ENCODE data around the gene TPRN. TPM values are rescaled to one million over a fixed set of nuclear protein-coding genes. Genes with fewer than 3 reads are reported as not detected.

Gene TPRN
- total RNA-seq, 1 experiment from 2014 or later: 24.9 TPM

DNA sequence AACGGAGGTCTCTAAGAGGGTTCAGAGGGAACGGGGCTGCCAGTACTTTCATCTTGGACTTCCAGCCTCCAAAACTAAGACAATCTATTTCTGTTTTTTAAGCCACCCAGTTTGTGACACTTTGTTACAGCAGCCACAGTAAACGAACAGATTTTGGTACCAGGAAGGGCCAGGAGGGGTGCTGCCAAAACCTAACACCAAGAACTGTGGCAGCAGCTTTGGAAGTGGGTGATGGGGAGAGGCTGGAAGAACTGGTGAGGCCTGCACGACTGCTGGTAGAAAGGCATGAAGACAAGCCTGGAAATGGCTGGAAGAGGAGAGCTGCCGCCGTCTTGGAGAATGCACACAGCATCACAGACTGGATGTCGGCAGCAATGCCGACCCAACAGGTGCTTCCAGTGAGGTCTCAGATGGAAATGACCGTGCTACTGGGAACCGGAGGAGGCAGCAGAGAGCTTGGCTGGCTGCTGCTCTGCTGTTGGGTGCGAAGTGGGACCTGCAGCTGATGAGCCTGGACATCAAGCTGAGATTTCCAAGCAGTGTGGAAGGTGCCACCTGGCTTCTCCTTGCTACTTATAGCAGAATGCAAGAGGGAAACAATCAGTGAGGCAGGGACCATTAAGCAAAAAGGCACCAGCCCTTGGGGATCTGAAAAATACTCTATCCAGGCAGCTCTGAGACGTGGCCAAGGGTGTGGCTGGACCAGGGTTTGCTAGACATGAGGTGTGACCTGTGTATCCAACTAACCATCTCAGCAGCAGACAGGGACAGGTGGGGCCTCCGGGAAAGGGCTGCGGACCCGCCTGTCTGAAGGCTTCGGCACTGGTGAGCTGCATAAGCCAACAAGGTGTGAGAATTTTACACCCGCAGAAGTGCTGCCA is 24.0 kb downstream of the TPRN start:
- no peak for TF ChIP-seq FOSL1 (IDR thresholded peaks at IDR 0.05; ENCODE audit: low read depth)
- TF ChIP-seq, protein P1, sequence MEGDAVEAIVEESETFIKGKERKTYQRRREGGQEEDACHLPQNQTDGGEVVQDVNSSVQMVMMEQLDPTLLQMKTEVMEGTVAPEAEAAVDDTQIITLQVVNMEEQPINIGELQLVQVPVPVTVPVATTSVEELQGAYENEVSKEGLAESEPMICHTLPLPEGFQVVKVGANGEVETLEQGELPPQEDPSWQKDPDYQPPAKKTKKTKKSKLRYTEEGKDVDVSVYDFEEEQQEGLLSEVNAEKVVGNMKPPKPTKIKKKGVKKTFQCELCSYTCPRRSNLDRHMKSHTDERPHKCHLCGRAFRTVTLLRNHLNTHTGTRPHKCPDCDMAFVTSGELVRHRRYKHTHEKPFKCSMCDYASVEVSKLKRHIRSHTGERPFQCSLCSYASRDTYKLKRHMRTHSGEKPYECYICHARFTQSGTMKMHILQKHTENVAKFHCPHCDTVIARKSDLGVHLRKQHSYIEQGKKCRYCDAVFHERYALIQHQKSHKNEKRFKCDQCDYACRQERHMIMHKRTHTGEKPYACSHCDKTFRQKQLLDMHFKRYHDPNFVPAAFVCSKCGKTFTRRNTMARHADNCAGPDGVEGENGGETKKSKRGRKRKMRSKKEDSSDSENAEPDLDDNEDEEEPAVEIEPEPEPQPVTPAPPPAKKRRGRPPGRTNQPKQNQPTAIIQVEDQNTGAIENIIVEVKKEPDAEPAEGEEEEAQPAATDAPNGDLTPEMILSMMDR (IDR thresholded peaks at IDR 0.05 in 2 of 3, conservative IDR thresholded peaks at IDR 0.05 in 1 of 3; ENCODE audit: borderline replicate concordance in 1 of 3, insufficient read depth in 1 of 3, low read depth in 2 of 3, low read length in 2 of 3): peak in 2 of 3 experiments; percentile 36 to 37; a peak in 3 of 6 replicates
- Histone ChIP-seq H3K79me2 (ENCODE audit: insufficient read depth, low read length) (no peaks in the 10 kb centered on the region), H3K27ac (ENCODE audit: low read depth, low read length) (no peak overlapping the region; the same call in 1 of the 2 replicates), H3K9me2 (ENCODE audit: insufficient read depth) (no peaks in the 10 kb centered on the region), H2AFZ (ENCODE audit: low read depth, low read length, poor library complexity, severe bottlenecking) (no peak overlapping the region), H3K27me3 (ENCODE audit: insufficient read depth, low read length) (no peaks in the 10 kb centered on the region), H3K4me2 (ENCODE audit: low read length) (no peak overlapping the region), H3K9ac (ENCODE audit: low read length) (no peak overlapping the region), H3K9me3 (ENCODE audit: control insufficient read depth in 1 of 2, insufficient read depth in 1 of 2, low read depth in 1 of 2, low read length in 2 of 2) (no peaks in the 10 kb centered on the region), H3K4me3 (replicated peaks in 1 of 2; ENCODE audit: low read depth in 1 of 2, low read length in 2 of 2) (no peak overlapping the region), H3K36me3 (ENCODE audit: control insufficient read depth in 1 of 2, insufficient read depth in 2 of 2, low read length in 2 of 2) (peaks cover 0 to 3% of the 10 kb centered on the region in 2 experiments; a peak in 2 of 4 replicates), H4K20me1 (ENCODE audit: insufficient read depth) (no peaks in the 10 kb centered on the region), H3K4me1 (ENCODE audit: control insufficient read depth in 1 of 2, insufficient read depth in 2 of 2, low read length in 2 of 2) (peaks cover 0 to 15% of the 10 kb centered on the region in 2 experiments; a peak in 2 of 4 replicates)
- DNase-seq (ENCODE audit: low read depth, low spot score): no peak
- ChIA-PET RAD21 (ENCODE audit: low non-redundant PET in 1 of 2, low total read pairs in 2 of 2, uncharacterized antibody in 2 of 2, unreplicated experiment in 2 of 2) (no interaction called here), CTCF (no interaction called here), POLR2A (interaction anchor here (0.7 to 1.5 kb wide), 3 partner anchors 8 to 26 kb away, joined by 3 to 4 read pairs (median 4); no protein-coding TSS in a partner anchor)
- BruUV-seq (replicated peaks): no TSS peak
- peak; percentile 51 for ATAC-seq
- intact Hi-C loops (cut with micrococcal nuclease): no loop called here

DNA sequence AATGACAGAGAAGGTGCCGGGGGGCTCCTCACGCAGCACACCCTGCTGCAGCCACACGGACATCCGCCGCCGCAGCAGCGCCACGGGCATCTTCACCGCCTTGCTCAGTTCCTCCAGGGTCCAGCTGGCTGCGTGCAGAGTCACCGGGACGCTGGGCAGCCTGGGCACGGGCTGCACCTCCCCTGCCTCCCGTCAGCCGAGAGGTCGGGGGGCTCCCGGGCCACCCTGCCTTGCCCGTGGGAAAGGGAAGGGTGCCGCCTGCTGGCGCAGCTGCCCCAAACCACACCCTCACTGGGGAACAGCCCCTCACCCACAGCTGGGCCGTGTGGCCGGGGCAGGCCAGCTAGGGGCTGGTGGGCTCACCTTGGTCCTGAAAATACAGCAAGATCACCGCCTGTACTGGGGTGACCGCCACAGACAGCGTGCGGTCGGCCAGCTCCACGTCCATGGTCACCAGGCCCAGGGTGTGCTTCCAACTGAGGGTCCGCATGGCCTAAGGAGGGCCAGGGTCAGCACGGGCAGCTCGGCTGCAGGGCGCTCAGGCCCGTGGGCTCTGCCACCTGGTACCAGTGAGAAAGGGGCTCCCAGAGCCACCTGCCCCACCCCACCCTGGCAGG is 25.1 kb downstream of the TPRN start:
- ChIA-PET POLR2A (interaction anchor here (1.6 kb wide), 1 partner anchor 12 kb away, joined by 5 read pairs; no protein-coding TSS in a partner anchor), CTCF (no interaction called here), RAD21 (ENCODE audit: low non-redundant PET in 1 of 2, low total read pairs in 2 of 2, uncharacterized antibody in 2 of 2, unreplicated experiment in 2 of 2) (no interaction called here)
- BruUV-seq (replicated peaks): no TSS peak
- Histone ChIP-seq H3K79me2 (ENCODE audit: insufficient read depth, low read length) (no peaks in the 10 kb centered on the region), H2AFZ (ENCODE audit: low read depth, low read length, poor library complexity, severe bottlenecking) (no peak overlapping the region), H3K9me2 (ENCODE audit: insufficient read depth) (no peaks in the 10 kb centered on the region), H3K27ac (ENCODE audit: low read depth, low read length) (no peak overlapping the region), H3K9ac (ENCODE audit: low read length) (no peak overlapping the region), H3K4me3 (replicated peaks in 1 of 2; ENCODE audit: low read depth in 1 of 2, low read length in 2 of 2) (no peak overlapping the region), H3K36me3 (ENCODE audit: control insufficient read depth in 1 of 2, insufficient read depth in 2 of 2, low read length in 2 of 2) (peaks cover 0 to 3% of the 10 kb centered on the region in 2 experiments; a peak in 2 of 4 replicates), H3K4me2 (ENCODE audit: low read length) (no peak overlapping the region), H3K27me3 (ENCODE audit: insufficient read depth, low read length) (no peaks in the 10 kb centered on the region), H4K20me1 (ENCODE audit: insufficient read depth) (no peaks in the 10 kb centered on the region), H3K9me3 (ENCODE audit: control insufficient read depth in 1 of 2, insufficient read depth in 1 of 2, low read depth in 1 of 2, low read length in 2 of 2) (no peaks in the 10 kb centered on the region), H3K4me1 (ENCODE audit: control insufficient read depth in 1 of 2, insufficient read depth in 2 of 2, low read length in 2 of 2) (peaks cover 0 to 17% of the 10 kb centered on the region in 2 experiments; a peak in 2 of 4 replicates)
- TF ChIP-seq JUND (IDR thresholded peaks at IDR 0.05): no peak
- no peak for TF ChIP-seq TCF7L2 (IDR thresholded peaks at IDR 0.05; ENCODE audit: borderline replicate concordance, extremely low read depth, insufficient read depth, insufficient read length)
- TF ChIP-seq CEBPB (IDR thresholded peaks at IDR 0.05; ENCODE audit: low read depth): no peak
- no peak for TF ChIP-seq RAD21 (IDR thresholded peaks at IDR 0.05; ENCODE audit: low read depth)
- TF ChIP-seq ELF1 (IDR thresholded peaks at IDR 0.05; ENCODE audit: borderline replicate concordance, low read depth): no peak
- no peak for TF ChIP-seq ZNF274 (IDR thresholded peaks at IDR 0.05; ENCODE audit: low read depth, low read length)
- TF ChIP-seq YY1 (IDR thresholded peaks at IDR 0.05; ENCODE audit: extremely low read depth, insufficient replicate concordance, low read depth, low read length): no peak
- no peak for TF ChIP-seq CBX3 (IDR thresholded peaks at IDR 0.05; ENCODE audit: low read depth)
- no peak for TF ChIP-seq EGR1 (IDR thresholded peaks at IDR 0.05; ENCODE audit: low read depth)
- TF ChIP-seq, protein P2, sequence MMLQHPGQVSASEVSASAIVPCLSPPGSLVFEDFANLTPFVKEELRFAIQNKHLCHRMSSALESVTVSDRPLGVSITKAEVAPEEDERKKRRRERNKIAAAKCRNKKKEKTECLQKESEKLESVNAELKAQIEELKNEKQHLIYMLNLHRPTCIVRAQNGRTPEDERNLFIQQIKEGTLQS (IDR thresholded peaks at IDR 0.05): no peak
- ATAC-seq (no peak), DNase-seq (ENCODE audit: low read depth, low spot score) (no peak)
- intact Hi-C loops (cut with micrococcal nuclease): no loop called here
